ENCODE results near the gene OR5A1.

The OR5A1 gene

GRCh38 chr11:59463190-59463641, 26.9 kb downstream of the OR5A1 start:
- Histone ChIP-seq H3K4me2 (ENCODE audit: low read length) (no peak overlapping the region), H2AFZ (no peak overlapping the region), H3K4me3 (ENCODE audit: low read depth, low read length) (no peak overlapping the region), H3K79me2 (no peaks in the 10 kb centered on the region), H3K9ac (no peak overlapping the region), H3K27ac (no peak overlapping the region), H3K9me3 (ENCODE audit: control insufficient read depth, low read length) (no peaks in the 10 kb centered on the region), H3K4me1 (no peaks in the 10 kb centered on the region), H3K27me3 (ENCODE audit: control insufficient read depth, insufficient read depth, low read length) (no peaks in the 10 kb centered on the region), H3K36me3 (ENCODE audit: control insufficient read depth, insufficient read depth, low read length) (no peaks in the 10 kb centered on the region)
- TF ChIP-seq CTCF (IDR thresholded peaks at IDR 0.05), result no peak

GRCh38 chr11:59473015-59473414, 36.7 kb downstream of the OR5A1 start, which contains the start of gene OR4D10:
OR4D10 (plus strand) TSS chr11:59473315; CDS start chr11:59477430, 4,115 bp downstream.
- Histone ChIP-seq H2AFZ (no peak within 1 kb of the TSS), H3K27me3 (ENCODE audit: control insufficient read depth, insufficient read depth, low read length) (no peaks in the 10 kb centered on the region), H3K4me2 (ENCODE audit: low read length) (no peak within 1 kb of the TSS), H3K4me3 (ENCODE audit: low read depth, low read length) (no peak within 1 kb of the TSS), H3K4me1 (no peaks in the 10 kb centered on the region), H3K79me2 (no peaks in the 10 kb centered on the region), H3K36me3 (ENCODE audit: control insufficient read depth, insufficient read depth, low read length) (no peaks in the 10 kb centered on the region), H3K9ac (no peak within 1 kb of the TSS), H3K9me3 (ENCODE audit: control insufficient read depth, low read length) (no peaks in the 10 kb centered on the region), H3K27ac (no peak within 1 kb of the TSS)
- TF ChIP-seq CTCF (IDR thresholded peaks at IDR 0.05), result no peak

GRCh38 chr11:59475176-59475575, 38.9 kb downstream of the OR5A1 start:
- no peaks in the 10 kb centered on the region for H3K79me2 ChIP-seq
- H3K27ac ChIP-seq, result no peak overlapping the region

GRCh38 chr11:59479906-59480305, 43.6 kb downstream of the OR5A1 start:
- no peaks in the 10 kb centered on the region for H3K27me3 ChIP-seq (ENCODE audit: control insufficient read depth, insufficient read depth, low read length)
- no peaks in the 10 kb centered on the region for H3K36me3 ChIP-seq (ENCODE audit: control insufficient read depth, insufficient read depth, low read length)
- no peak overlapping the region for H3K27ac ChIP-seq
- H3K9ac ChIP-seq, result no peak overlapping the region
- no peaks in the 10 kb centered on the region for H3K9me3 ChIP-seq (ENCODE audit: control insufficient read depth, low read length)
- TF ChIP-seq CTCF (IDR thresholded peaks at IDR 0.05), result no peak
- H3K4me3 ChIP-seq (ENCODE audit: low read depth, low read length), result no peak overlapping the region
- H3K79me2 ChIP-seq, result no peaks in the 10 kb centered on the region
- H2AFZ ChIP-seq, result no peak overlapping the region
- no peaks in the 10 kb centered on the region for H3K4me1 ChIP-seq
- no peak overlapping the region for H3K4me2 ChIP-seq (ENCODE audit: low read length)

More at GRCh38 chr11:59475176-59475575, 38.9 kb downstream of the OR5A1 start:
- H2AFZ ChIP-seq, result no peak overlapping the region
- H3K36me3 ChIP-seq (ENCODE audit: control insufficient read depth, insufficient read depth, low read length), result no peaks in the 10 kb centered on the region
- H3K4me2 ChIP-seq (ENCODE audit: low read length), result no peak overlapping the region
- no peak overlapping the region for H3K4me3 ChIP-seq (ENCODE audit: low read depth, low read length)
- no peaks in the 10 kb centered on the region for H3K27me3 ChIP-seq (ENCODE audit: control insufficient read depth, insufficient read depth, low read length)
- TF ChIP-seq CTCF (IDR thresholded peaks at IDR 0.05), result no peak
- no peaks in the 10 kb centered on the region for H3K9me3 ChIP-seq (ENCODE audit: control insufficient read depth, low read length)
- no peak overlapping the region for H3K9ac ChIP-seq
- no peaks in the 10 kb centered on the region for H3K4me1 ChIP-seq

DNA sequence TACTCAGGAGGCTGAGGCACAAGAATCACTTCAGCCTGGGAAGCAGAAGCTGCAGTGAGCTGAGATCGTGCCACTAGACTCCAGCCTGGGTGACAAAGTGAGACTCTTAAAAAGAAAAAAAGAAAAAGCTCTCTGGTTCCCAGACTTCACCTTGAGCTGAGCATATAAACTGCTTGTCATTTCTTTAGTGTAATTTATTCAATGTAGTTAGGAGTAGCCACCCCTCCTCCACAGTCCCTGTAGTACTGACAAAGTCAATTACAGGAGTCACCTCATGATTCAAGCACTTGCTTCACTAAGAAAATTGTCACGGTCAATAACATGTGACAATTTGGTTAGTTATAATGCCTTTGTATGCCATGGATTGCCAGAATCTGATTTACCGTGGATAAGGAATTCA, 44.1 kb downstream of the OR5A1 start:
- Histone ChIP-seq H3K4me1 (no peaks in the 10 kb centered on the region), H3K4me3 (ENCODE audit: low read depth, low read length) (no peak overlapping the region), H3K9me3 (ENCODE audit: control insufficient read depth, low read length) (no peaks in the 10 kb centered on the region), H3K27ac (no peak overlapping the region), H3K79me2 (no peaks in the 10 kb centered on the region), H3K4me2 (ENCODE audit: low read length) (no peak overlapping the region), H3K36me3 (ENCODE audit: control insufficient read depth, insufficient read depth, low read length) (no peaks in the 10 kb centered on the region), H2AFZ (no peak overlapping the region), H3K9ac (no peak overlapping the region), H3K27me3 (ENCODE audit: control insufficient read depth, insufficient read depth, low read length) (no peaks in the 10 kb centered on the region)
- TF ChIP-seq CTCF (IDR thresholded peaks at IDR 0.05), result no peak
